Activated gamma-delta T cell (primary cell): Measurements from ENCODE around the gene SMIM20.
"Not testable (repeated sequence)": the region's sequence is repeated elsewhere in the genome, so short reads cannot be mapped to it uniquely, and the experiment has no call there.

ENCODE experiments used
- DNase-seq: peaks from one replicate; lab custom pipeline; 2025; lab: John Stamatoyannopoulos, UW

The SMIM20 gene

GRCh38 chr4:25890571-25891485, 23.2 kb upstream of the SMIM20 start:
- DNase-seq, result no peak

GRCh38 chr4:25892796-25893195, 21.2 kb upstream of the SMIM20 start:
- no peak for DNase-seq

GRCh38 chr4:25896776-25897539, 17.1 kb upstream of the SMIM20 start:
- no peak for DNase-seq

GRCh38 chr4:25900310-25900709, 13.7 kb upstream of the SMIM20 start:
- DNase-seq, result no peak

GRCh38 chr4:25901030-25901430, 13.0 kb upstream of the SMIM20 start:
- no peak for DNase-seq

- no peak for DNase-seq
Measured at GRCh38 chr4:25903900-25904747, 9.9 kb upstream of the SMIM20 start.

- no peak for DNase-seq
Measured at GRCh38 chr4:25904748-25905082, 9.3 kb upstream of the SMIM20 start.

- DNase-seq, result no peak
Measured at GRCh38 chr4:25905371-25905770, 8.6 kb upstream of the SMIM20 start.

- DNase-seq, result not testable (repeated sequence)
Measured at GRCh38 chr4:25906113-25906512, 7.9 kb upstream of the SMIM20 start.

GRCh38 chr4:25908491-25908901, 5.5 kb upstream of the SMIM20 start:
- no peak for DNase-seq

GRCh38 chr4:25911356-25911755, 2.7 kb upstream of the SMIM20 start:
- no peak for DNase-seq

GRCh38 chr4:25913056-25913850, 767 bp upstream of the SMIM20 start:
- peak; percentile 7 for DNase-seq

- no peak for DNase-seq
Measured at GRCh38 chr4:25914670-25915352, 791 bp downstream of the SMIM20 start.

- DNase-seq, result no peak
Measured at GRCh38 chr4:25915353-25915705, 1.3 kb downstream of the SMIM20 start.

GRCh38 chr4:25916870-25917269, 2.9 kb downstream of the SMIM20 start:
- no peak for DNase-seq

GRCh38 chr4:25919676-25920075, 5.7 kb downstream of the SMIM20 start:
- DNase-seq, result no peak

GRCh38 chr4:25921922-25922321, 7.9 kb downstream of the SMIM20 start:
- no peak for DNase-seq

- DNase-seq, result no peak
Measured at GRCh38 chr4:25922812-25923369, 8.9 kb downstream of the SMIM20 start.

GRCh38 chr4:25923745-25924144, 9.7 kb downstream of the SMIM20 start:
- DNase-seq, result no peak

- DNase-seq, result no peak
Measured at GRCh38 chr4:25925486-25926201, 11.6 kb downstream of the SMIM20 start.
